ENCODE data around the gene NOSTRIN. TPM values are rescaled to one million over a fixed set of nuclear protein-coding genes. Genes with fewer than 3 reads are reported as not detected.

The NOSTRIN gene
- total RNA-seq, 1 donor from 2014 or later: not detected

DNA sequence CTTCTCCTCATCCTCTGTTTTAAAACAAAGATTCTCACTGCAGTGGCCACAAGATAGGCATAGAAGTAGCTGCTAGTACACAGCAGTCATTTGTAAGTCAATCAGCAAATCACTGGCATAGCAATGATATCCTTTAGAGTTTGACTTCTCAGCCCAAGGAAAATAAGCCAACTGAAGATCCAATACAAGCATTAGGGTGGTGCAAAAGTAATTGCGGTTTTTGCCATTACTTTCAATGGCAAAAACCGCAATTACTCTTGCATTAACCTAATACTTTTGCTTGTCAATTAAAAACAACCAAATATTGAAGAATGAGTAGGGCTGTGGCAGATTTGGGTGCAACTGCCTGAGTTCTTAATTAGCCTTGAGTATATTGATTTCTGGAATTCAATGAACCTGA is 101.5 kb downstream of the NOSTRIN start:
- Mint-ChIP-seq H3K36me3 (ENCODE audit: low read depth) (peaks cover 2% of the 10 kb centered on the region), H3K4me3 (no peak overlapping the region), H3K27ac (ENCODE audit: unreplicated experiment) (no peak overlapping the region), H3K27me3 (ENCODE audit: low read depth) (no peaks in the 10 kb centered on the region), H3K4me1 (peaks cover 7% of the 10 kb centered on the region), H3K9me3 (no peaks in the 10 kb centered on the region)
- DNase-seq (ENCODE audit: low read depth, low spot score): no peak
- TF ChIP-seq, protein P1, sequence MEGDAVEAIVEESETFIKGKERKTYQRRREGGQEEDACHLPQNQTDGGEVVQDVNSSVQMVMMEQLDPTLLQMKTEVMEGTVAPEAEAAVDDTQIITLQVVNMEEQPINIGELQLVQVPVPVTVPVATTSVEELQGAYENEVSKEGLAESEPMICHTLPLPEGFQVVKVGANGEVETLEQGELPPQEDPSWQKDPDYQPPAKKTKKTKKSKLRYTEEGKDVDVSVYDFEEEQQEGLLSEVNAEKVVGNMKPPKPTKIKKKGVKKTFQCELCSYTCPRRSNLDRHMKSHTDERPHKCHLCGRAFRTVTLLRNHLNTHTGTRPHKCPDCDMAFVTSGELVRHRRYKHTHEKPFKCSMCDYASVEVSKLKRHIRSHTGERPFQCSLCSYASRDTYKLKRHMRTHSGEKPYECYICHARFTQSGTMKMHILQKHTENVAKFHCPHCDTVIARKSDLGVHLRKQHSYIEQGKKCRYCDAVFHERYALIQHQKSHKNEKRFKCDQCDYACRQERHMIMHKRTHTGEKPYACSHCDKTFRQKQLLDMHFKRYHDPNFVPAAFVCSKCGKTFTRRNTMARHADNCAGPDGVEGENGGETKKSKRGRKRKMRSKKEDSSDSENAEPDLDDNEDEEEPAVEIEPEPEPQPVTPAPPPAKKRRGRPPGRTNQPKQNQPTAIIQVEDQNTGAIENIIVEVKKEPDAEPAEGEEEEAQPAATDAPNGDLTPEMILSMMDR (conservative IDR thresholded peaks at IDR 0.05): no peak

DNA sequence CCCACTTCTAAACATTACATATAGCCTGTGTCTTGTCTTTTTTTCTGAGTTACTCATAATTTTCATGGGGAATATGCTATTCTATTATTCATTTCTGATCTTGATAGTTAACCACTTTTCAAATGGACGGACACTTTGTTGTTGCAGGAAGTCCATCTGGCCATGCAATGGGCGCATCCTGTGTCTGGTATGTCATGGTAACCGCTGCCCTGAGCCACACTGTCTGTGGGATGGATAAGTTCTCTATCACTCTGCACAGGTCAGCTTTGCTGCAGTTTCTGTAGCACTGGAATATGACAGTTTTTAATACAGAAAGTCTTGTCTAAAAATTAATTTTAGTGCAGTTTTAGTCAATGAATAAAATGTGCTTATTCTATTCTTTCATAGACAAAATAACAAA is 101.9 kb downstream of the NOSTRIN start:
- Mint-ChIP-seq H3K27me3 (ENCODE audit: low read depth) (no peaks in the 10 kb centered on the region), H3K27ac (ENCODE audit: unreplicated experiment) (no peak overlapping the region), H3K36me3 (ENCODE audit: low read depth) (peaks cover 2% of the 10 kb centered on the region), H3K9me3 (no peaks in the 10 kb centered on the region), H3K4me3 (no peak overlapping the region), H3K4me1 (peaks cover 7% of the 10 kb centered on the region)
- DNase-seq (ENCODE audit: low read depth, low spot score): no peak
- TF ChIP-seq, protein P1 (conservative IDR thresholded peaks at IDR 0.05): no peak

DNA sequence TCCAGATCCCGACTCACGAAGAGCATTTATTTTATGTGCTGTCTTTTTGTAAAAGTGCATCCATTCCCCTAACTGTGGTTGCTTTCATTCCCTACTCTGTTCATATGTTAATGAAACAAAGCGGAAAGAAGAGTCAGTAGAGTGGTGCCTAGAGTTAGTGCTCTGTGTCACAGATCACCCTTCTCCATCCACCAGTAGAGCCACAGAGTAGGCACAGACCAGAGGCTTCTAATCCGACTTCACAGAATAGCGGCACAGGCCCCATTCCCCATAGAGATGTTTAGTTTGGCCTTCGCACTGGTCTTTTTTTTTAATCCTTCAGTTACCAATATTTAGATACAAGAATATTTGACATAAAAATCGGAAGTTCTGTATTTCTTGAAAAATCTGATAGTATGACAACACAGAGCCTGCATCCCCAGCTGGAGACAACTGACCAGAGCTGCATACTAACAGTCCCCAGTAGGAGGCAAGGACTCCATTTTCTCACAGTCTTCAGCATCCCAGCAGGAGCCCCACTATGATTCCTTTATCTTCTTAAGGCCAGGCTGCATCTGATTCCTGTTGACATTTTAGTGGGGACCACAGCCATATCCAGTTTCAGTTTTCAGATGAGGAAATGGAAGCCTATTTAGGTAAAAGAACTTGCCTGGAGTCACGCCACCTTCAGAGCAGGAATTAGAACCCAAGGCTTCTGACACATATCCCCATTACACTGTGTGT is 105.7 kb downstream of the NOSTRIN start:
- Mint-ChIP-seq H3K9me3 (no peaks in the 10 kb centered on the region), H3K4me1 (peaks cover 7% of the 10 kb centered on the region), H3K27me3 (ENCODE audit: low read depth) (peaks cover 6% of the 10 kb centered on the region), H3K4me3 (no peak overlapping the region), H3K36me3 (ENCODE audit: low read depth) (peaks cover 2% of the 10 kb centered on the region), H3K27ac (ENCODE audit: unreplicated experiment) (no peak overlapping the region)
- no peak for DNase-seq (ENCODE audit: low read depth, low spot score)
- TF ChIP-seq, protein P1 (conservative IDR thresholded peaks at IDR 0.05): no peak

DNA sequence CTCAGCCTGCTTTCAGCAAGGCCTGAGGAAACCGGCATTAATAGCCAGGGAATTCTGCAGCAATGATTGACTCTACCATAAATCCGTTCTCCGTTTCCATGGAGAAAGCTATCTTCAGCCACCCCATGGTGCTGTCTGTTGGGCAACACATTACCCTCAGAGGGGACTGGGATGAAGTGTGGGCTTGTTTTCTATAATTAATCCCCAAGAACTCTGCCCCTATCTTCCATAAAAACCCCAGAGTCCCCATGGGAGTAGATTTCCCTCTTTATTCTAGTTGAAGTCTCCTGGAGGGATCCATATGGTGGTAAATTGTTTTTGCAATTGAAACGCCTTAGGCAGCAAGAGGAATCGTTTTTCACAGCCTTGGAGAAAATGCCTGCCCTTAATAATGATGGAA is 107.9 kb downstream of the NOSTRIN start:
- Mint-ChIP-seq H3K27ac (ENCODE audit: unreplicated experiment) (no peak overlapping the region), H3K9me3 (peaks cover 3% of the 10 kb centered on the region), H3K4me3 (no peak overlapping the region), H3K36me3 (ENCODE audit: low read depth) (peaks cover 2% of the 10 kb centered on the region), H3K27me3 (ENCODE audit: low read depth) (peaks cover 6% of the 10 kb centered on the region), H3K4me1 (peaks cover 16% of the 10 kb centered on the region)
- TF ChIP-seq, protein P1 (conservative IDR thresholded peaks at IDR 0.05): no peak
- DNase-seq (ENCODE audit: low read depth, low spot score): no peak

DNA sequence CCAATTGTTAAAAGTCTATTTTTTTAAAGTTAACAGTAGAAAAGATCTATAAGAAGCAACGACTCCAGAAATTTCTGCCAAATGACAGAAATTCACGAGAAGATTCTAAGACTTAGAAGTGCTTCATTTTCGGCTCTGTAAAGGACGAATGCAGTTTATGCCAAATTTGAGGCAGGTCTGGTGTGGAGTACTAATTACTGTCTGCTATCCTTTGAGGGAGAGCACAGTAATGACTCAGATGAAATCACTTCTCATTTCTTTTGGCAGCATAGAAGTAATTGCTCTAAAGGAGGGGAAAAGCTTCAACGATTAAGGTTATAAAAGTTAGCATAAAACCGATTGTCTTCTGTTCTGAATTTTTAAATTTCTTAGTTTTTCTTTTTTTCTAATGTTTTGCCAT is 110.0 kb downstream of the NOSTRIN start:
- Mint-ChIP-seq H3K27ac (ENCODE audit: unreplicated experiment) (no peak overlapping the region), H3K4me1 (peaks cover 16% of the 10 kb centered on the region), H3K4me3 (no peak overlapping the region), H3K27me3 (ENCODE audit: low read depth) (peaks cover 6% of the 10 kb centered on the region), H3K9me3 (peaks cover 3% of the 10 kb centered on the region), H3K36me3 (ENCODE audit: low read depth) (peaks cover 2% of the 10 kb centered on the region)
- TF ChIP-seq, protein P1 (conservative IDR thresholded peaks at IDR 0.05): no peak
- DNase-seq (ENCODE audit: low read depth, low spot score): no peak

All from neural crest cell (in vitro differentiated cells).